Fibroblast of the aortic adventitia (primary cell): ENCODE results near the gene CYP1A2. TPM values are rescaled to one million over a fixed set of nuclear protein-coding genes. Genes with fewer than 3 reads are reported as not detected.

ENCODE experiments used
- DNase-seq: peaks from one replicate; pipeline ENCODE4 v3.0.0-alpha.2; 2010; ENCODE audit warnings: low read depth
- H3K4me3 ChIP-seq: 2 replicates; pipeline ENCODE4 v1.5.1; 2011; ENCODE audit warnings: low read depth, mild to moderate bottlenecking, control low read depth, low read length, moderate library complexity
- CTCF ChIP-seq: IDR thresholded peaks from 2 replicates; pipeline ENCODE4 v1.5.1; 2011; ENCODE audit warnings: mild to moderate bottlenecking, low read length, control low read depth, inconsistent platforms; ENCODE audit not compliant: insufficient read depth
- small RNA-seq: library from RNA; depleted of rRNA; stranded (forward); fragments of <200 nt; gene quantifications from one replicate; pipeline ENCODE3, GENCODE V24; 2012
- total RNA-seq: library from RNA; depleted of rRNA; stranded (reverse); fragments of >200 nt; gene quantifications from 2 replicates; pipeline ENCODE4 v1.2.3, GENCODE V29; 2012; ENCODE audit warnings: low replicate concordance

The CYP1A2 gene
- total RNA-seq, 1 donor: not detected

DNA sequence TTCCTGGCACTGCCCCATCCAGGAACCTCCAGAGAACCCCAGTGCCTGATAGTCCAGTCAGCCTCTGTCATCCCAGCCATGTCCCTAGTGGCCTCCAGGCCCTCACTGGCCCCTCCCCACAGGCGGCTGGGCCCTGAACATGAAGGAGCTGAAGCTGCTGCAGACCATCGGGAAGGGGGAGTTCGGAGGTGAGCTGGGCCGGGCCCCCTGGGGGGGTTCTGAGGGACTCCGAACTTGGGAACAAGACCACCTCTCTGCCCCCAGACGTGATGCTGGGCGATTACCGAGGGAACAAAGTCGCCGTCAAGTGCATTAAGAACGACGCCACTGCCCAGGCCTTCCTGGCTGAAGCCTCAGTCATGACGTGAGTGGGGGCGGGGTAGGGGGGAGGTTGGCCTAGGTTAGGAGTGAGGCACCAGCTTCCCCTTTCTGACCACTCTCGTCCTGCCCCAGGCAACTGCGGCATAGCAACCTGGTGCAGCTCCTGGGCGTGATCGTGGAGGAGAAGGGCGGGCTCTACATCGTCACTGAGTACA is 52.0 kb downstream of the CYP1A2 start:
- no peak overlapping the region for H3K4me3 ChIP-seq
- no peak for TF ChIP-seq CTCF
- DNase-seq: no peak

DNA sequence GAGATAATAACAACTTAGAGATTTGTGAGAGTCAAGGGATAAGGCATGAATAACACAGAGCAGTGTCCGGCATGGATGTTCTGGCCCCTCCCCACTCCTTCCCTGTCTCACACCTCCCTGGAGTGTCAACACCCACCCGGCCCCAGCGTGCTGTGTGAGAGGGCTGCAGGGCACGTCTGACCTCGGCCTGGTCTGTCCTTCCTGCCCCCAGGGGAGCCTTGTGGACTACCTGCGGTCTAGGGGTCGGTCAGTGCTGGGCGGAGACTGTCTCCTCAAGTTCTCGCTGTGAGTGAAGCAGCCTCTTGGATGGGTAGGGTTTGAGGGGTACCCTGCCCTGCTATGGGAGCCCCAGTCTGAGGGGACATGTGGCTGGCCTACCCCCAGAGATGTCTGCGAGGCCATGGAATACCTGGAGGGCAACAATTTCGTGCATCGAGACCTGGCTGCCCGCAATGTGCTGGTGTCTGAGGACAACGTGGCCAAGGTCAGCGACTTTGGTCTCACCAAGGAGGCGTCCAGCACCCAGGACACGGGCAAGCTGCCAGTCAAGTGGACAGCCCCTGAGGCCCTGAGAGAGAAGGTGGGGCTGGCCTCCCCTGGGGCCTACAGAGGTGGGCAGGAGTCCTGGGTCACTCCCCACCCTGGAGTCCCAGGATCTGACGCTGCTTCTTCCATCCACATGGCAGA is 52.8 kb downstream of the CYP1A2 start:
- DNase-seq: no peak
- H3K4me3 ChIP-seq: no peak overlapping the region
- TF ChIP-seq CTCF: no peak

DNA sequence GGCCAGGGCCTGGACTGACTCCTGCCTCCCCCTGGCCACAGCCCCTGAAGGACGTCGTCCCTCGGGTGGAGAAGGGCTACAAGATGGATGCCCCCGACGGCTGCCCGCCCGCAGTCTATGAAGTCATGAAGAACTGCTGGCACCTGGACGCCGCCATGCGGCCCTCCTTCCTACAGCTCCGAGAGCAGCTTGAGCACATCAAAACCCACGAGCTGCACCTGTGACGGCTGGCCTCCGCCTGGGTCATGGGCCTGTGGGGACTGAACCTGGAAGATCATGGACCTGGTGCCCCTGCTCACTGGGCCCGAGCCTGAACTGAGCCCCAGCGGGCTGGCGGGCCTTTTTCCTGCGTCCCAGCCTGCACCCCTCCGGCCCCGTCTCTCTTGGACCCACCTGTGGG is 53.6 kb downstream of the CYP1A2 start:
- no peak overlapping the region for H3K4me3 ChIP-seq
- TF ChIP-seq CTCF: no peak
- DNase-seq: no peak

- H3K4me3 ChIP-seq: no peak overlapping the region
- TF ChIP-seq CTCF: no peak
- DNase-seq: no peak
These were observed 54.3 kb downstream of the CYP1A2 start for GRCh38 chr15:74802862-74803447.

DNA sequence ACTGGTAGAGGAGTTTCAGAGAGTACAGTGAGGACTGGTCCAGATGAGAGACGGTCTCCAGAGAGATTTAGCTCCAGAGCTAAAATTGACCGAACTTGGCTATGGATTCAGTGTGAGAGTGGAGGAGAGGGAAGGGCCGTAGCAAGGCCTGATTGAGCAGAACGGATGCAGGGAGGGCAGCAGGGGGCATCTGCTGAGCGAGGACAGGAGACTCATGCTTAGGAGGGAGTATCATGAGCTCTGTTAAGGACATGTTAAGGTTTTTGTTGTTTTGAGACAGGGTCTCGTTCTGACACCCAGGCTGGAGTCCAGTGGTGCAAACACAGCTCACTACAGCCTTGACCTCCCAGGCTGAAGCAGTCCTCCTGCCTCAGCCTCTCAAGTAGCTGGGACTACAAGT is 56.3 kb downstream of the CYP1A2 start:
- DNase-seq: no peak
- TF ChIP-seq CTCF: no peak
- H3K4me3 ChIP-seq: no peak overlapping the region

Small RNA genes lying within 50 kb of the gene (small RNA-seq; reads per million reads assigned to genes)
- gene MIR4513: not detected

Other genes starting within 250 kb of the CYP1A2 start
- gene ARID3B, start 207.6 kb upstream of the CYP1A2 start, total RNA-seq: 0.33 and 2.5 TPM in 2 replicates
- gene CLK3, start 133.0 kb upstream of the CYP1A2 start, total RNA-seq: 41.5 and 52.6 TPM in 2 replicates
- 11.3 and 16.6 TPM in 2 replicates for gene EDC3, start 52.8 kb upstream of the CYP1A2 start, total RNA-seq
- 0.63 TPM in 1 of 2 replicates, not detected in the other for gene CYP1A1, start 23.3 kb upstream of the CYP1A2 start, total RNA-seq
- gene CSK, start 33.2 kb downstream of the CYP1A2 start, total RNA-seq: 8.0 and 28.1 TPM in 2 replicates
- not detected in 2 replicates for gene LMAN1L, start 64.0 kb downstream of the CYP1A2 start, total RNA-seq
- not detected in 2 replicates for gene CPLX3, start 77.8 kb downstream of the CYP1A2 start, total RNA-seq
- gene ULK3, start 94.3 kb downstream of the CYP1A2 start, total RNA-seq: 15.1 and 17.7 TPM in 2 replicates
- 18.5 and 29.6 TPM in 2 replicates for gene SCAMP2, start 124.5 kb downstream of the CYP1A2 start, total RNA-seq
- gene MPI, start 141.2 kb downstream of the CYP1A2 start, total RNA-seq: 39.7 and 48.3 TPM in 2 replicates
- gene FAM219B, start 158.0 kb downstream of the CYP1A2 start, total RNA-seq: 22.7 and 35.9 TPM in 2 replicates
- 5.3 and 63.0 TPM in 2 replicates for gene COX5A, start 189.2 kb downstream of the CYP1A2 start, total RNA-seq
- gene RPP25, start 207.9 kb downstream of the CYP1A2 start, total RNA-seq: 4.1 and 8.8 TPM in 2 replicates
- gene SCAMP5, start 246.7 kb downstream of the CYP1A2 start, total RNA-seq: 1.1 and 2.2 TPM in 2 replicates